Measurements from ENCODE around the gene ARSK. TPM values are rescaled to one million over a fixed set of nuclear protein-coding genes. Genes with fewer than 3 reads are reported as not detected.

Gene ARSK
- total and polyA plus RNA-seq, 8 donors = 2.9 to 68.3 (median 4.9) TPM; not detected in 1

GRCh38 chr5:95606419-95606818 is 51.5 kb downstream of the ARSK start:
- Histone ChIP-seq H3K27me3 (no peaks in the 10 kb centered on the region), H3K27ac (no peak overlapping the region), H3K4me3 (no peak overlapping the region), H3K9me3 (no peaks in the 10 kb centered on the region), H3K4me1 (no peaks in the 10 kb centered on the region), H3K36me3 (peaks cover 5 to 20% (median 12%) of the 10 kb centered on the region in 4 donors)
- 90 to 98% (median 96%) methylated on average over 1 of the region's 1 CpG for WGBS, 5 donors
- intact Hi-C loops (cut with DNase I; ENCODE audit: low total_unique reads) = no loop called here
- no peak for DNase-seq
- TF ChIP-seq EP300 (IDR thresholded peaks at IDR 0.05) = no peak
- TF ChIP-seq CTCF (IDR thresholded peaks at IDR 0.05) = no peak
- no peak for TF ChIP-seq POLR2A (IDR thresholded peaks at IDR 0.05)

- H3K9me3 ChIP-seq = peaks cover 0 to 15% (median 4%) of the 10 kb centered on the region in 4 donors
Observed at GRCh38 chr5:95609711-95610110, 54.8 kb downstream of the ARSK start.

GRCh38 chr5:95610546-95610945 is 55.6 kb downstream of the ARSK start:
- H3K4me3 ChIP-seq = no peak overlapping the region
- H3K27me3 ChIP-seq = no peaks in the 10 kb centered on the region
- peaks cover 0 to 15% (median 4%) of the 10 kb centered on the region in 4 donors for H3K9me3 ChIP-seq
- TF ChIP-seq POLR2AphosphoS5 (IDR thresholded peaks at IDR 0.05) = no peak
- no peak for TF ChIP-seq POLR2A (IDR thresholded peaks at IDR 0.05)
- TF ChIP-seq CTCF (IDR thresholded peaks at IDR 0.05) = no peak
- no peak for TF ChIP-seq EP300 (IDR thresholded peaks at IDR 0.05)
- DNase-seq = no peak
- H3K36me3 ChIP-seq = no peaks in the 10 kb centered on the region
- H3K27ac ChIP-seq = no peak overlapping the region
- intact Hi-C loops (cut with DNase I; ENCODE audit: low total_unique reads) = no loop called here
- no peaks in the 10 kb centered on the region for H3K4me1 ChIP-seq
- WGBS, 5 donors = 93 to 95% (median 95%) methylated on average over 7 of the region's 7 CpGs

More at GRCh38 chr5:95609711-95610110, 54.8 kb downstream of the ARSK start:
- H3K27me3 ChIP-seq = no peaks in the 10 kb centered on the region
- no peak for DNase-seq
- no peak overlapping the region for H3K27ac ChIP-seq
- H3K4me3 ChIP-seq = no peak overlapping the region
- no peaks in the 10 kb centered on the region for H3K4me1 ChIP-seq
- intact Hi-C loops (cut with DNase I; ENCODE audit: low total_unique reads) = no loop called here
- 22 to 35% (median 29%) methylated on average over 3 of the region's 3 CpGs for WGBS, 5 donors
- no peaks in the 10 kb centered on the region for H3K36me3 ChIP-seq
- TF ChIP-seq POLR2A (IDR thresholded peaks at IDR 0.05) (no peak), CTCF (IDR thresholded peaks at IDR 0.05) (no peak), POLR2AphosphoS5 (IDR thresholded peaks at IDR 0.05) (no peak), EP300 (IDR thresholded peaks at IDR 0.05) (no peak)

- Histone ChIP-seq H3K9me3 (peaks cover 0 to 15% (median 4%) of the 10 kb centered on the region in 4 donors), H3K27me3 (no peaks in the 10 kb centered on the region), H3K27ac (no peak overlapping the region), H3K4me1 (no peaks in the 10 kb centered on the region), H3K4me3 (no peak overlapping the region), H3K36me3 (no peaks in the 10 kb centered on the region)
- no peak for DNase-seq
- 89 to 95% (median 93%) methylated on average over 3 of the region's 3 CpGs for WGBS, 5 donors
- TF ChIP-seq POLR2AphosphoS5 (IDR thresholded peaks at IDR 0.05) (no peak), POLR2A (IDR thresholded peaks at IDR 0.05) (no peak), CTCF (IDR thresholded peaks at IDR 0.05) (no peak), EP300 (IDR thresholded peaks at IDR 0.05) (no peak)
- intact Hi-C loops (cut with DNase I; ENCODE audit: low total_unique reads) = no loop called here
Observed at GRCh38 chr5:95611396-95611795, 56.5 kb downstream of the ARSK start.
